ENCODE data around the gene MAP2K6. TPM values are rescaled to one million over a fixed set of nuclear protein-coding genes. Genes with fewer than 3 reads are reported as not detected.
A peak's percentile ranks its signal among the peaks of the same experiment; 100 is the strongest.

The MAP2K6 gene
- 2.0 TPM for total RNA-seq
- long read RNA-seq, partial matches to known transcripts: 0 of 1 reads
- long read RNA-seq, other reads (novel, unspliced or antisense): 1 of 1 reads

GRCh38 chr17:69414408-69415274 lies at the start of gene MAP2K6:
Gene MAP2K6 (plus strand): TSS chr17:69414697. CDS start chr17:69414985, 288 bp downstream.
- intact Hi-C loops (cut with micrococcal nuclease): no loop called here
- Histone ChIP-seq H3K36me3 (no peaks in the 10 kb centered on the region), H3K27me3 (ENCODE audit: low read depth) (no peaks in the 10 kb centered on the region), H3K9me3 (replicated peaks) (no peaks in the 10 kb centered on the region), H3K27ac (replicated peaks) (peak within 1 kb of the TSS; percentile 45), H3K4me3 (peak within 1 kb of the TSS; percentile 73), H3K4me1 (peaks cover 32% of the 10 kb centered on the region)
- peak; percentile 85 for DNase-seq
- no peak for TF ChIP-seq CTCF (IDR thresholded peaks at IDR 0.05; ENCODE audit: borderline replicate concordance)

GRCh38 chr17:69367298-69367697 lies 47.2 kb upstream of the MAP2K6 start:
- H3K9me3 ChIP-seq (replicated peaks): no peaks in the 10 kb centered on the region
- H3K27ac ChIP-seq (replicated peaks): no peak overlapping the region
- no peaks in the 10 kb centered on the region for H3K27me3 ChIP-seq (ENCODE audit: low read depth)
- no peak overlapping the region for H3K4me3 ChIP-seq
- TF ChIP-seq CTCF (IDR thresholded peaks at IDR 0.05; ENCODE audit: borderline replicate concordance): no peak
- no peak for DNase-seq
- intact Hi-C loops (cut with micrococcal nuclease): no loop called here
- H3K36me3 ChIP-seq: no peaks in the 10 kb centered on the region
- H3K4me1 ChIP-seq: no peaks in the 10 kb centered on the region

GRCh38 chr17:69373069-69373468 lies 41.4 kb upstream of the MAP2K6 start:
- Histone ChIP-seq H3K9me3 (replicated peaks) (no peaks in the 10 kb centered on the region), H3K36me3 (no peaks in the 10 kb centered on the region), H3K27ac (replicated peaks) (no peak overlapping the region), H3K4me1 (no peaks in the 10 kb centered on the region), H3K27me3 (ENCODE audit: low read depth) (no peaks in the 10 kb centered on the region), H3K4me3 (no peak overlapping the region)
- no peak for TF ChIP-seq CTCF (IDR thresholded peaks at IDR 0.05; ENCODE audit: borderline replicate concordance)
- no peak for DNase-seq
- intact Hi-C loops (cut with micrococcal nuclease): no loop called here

GRCh38 chr17:69375229-69375628 lies 39.3 kb upstream of the MAP2K6 start:
- no peak overlapping the region for H3K4me3 ChIP-seq
- no peak overlapping the region for H3K27ac ChIP-seq (replicated peaks)
- H3K9me3 ChIP-seq (replicated peaks): no peaks in the 10 kb centered on the region
- no peak for TF ChIP-seq CTCF (IDR thresholded peaks at IDR 0.05; ENCODE audit: borderline replicate concordance)
- no peak for DNase-seq
- intact Hi-C loops (cut with micrococcal nuclease): no loop called here
- H3K36me3 ChIP-seq: no peaks in the 10 kb centered on the region
- H3K4me1 ChIP-seq: no peaks in the 10 kb centered on the region
- no peaks in the 10 kb centered on the region for H3K27me3 ChIP-seq (ENCODE audit: low read depth)

GRCh38 chr17:69388822-69389442 lies 25.6 kb upstream of the MAP2K6 start:
- Histone ChIP-seq H3K36me3 (no peaks in the 10 kb centered on the region), H3K27ac (replicated peaks) (no peak overlapping the region), H3K4me1 (no peaks in the 10 kb centered on the region), H3K4me3 (no peak overlapping the region), H3K27me3 (ENCODE audit: low read depth) (peaks cover 8% of the 10 kb centered on the region), H3K9me3 (replicated peaks) (no peaks in the 10 kb centered on the region)
- intact Hi-C loops (cut with micrococcal nuclease): no loop called here
- no peak for DNase-seq
- TF ChIP-seq CTCF (IDR thresholded peaks at IDR 0.05; ENCODE audit: borderline replicate concordance): no peak
